Inferior parietal cortex (tissue), 1 donor: ENCODE measurements around the gene TMPRSS13.
"Not testable (repeated sequence)": the region's sequence is repeated elsewhere in the genome, so short reads cannot be mapped to it uniquely, and the experiment has no call there.

Experiments used
- DNase-seq: peaks from one replicate; pipeline ENCODE4 v3.0.0-alpha.2; 2016; ENCODE audit errors: extremely low spot score

TMPRSS13 gene

GRCh38 chr11:117872975-117873827 lies 56.0 kb downstream of the TMPRSS13 start:
- no peak for DNase-seq

- DNase-seq, result no peak
These were observed 56.7 kb downstream of the TMPRSS13 start for GRCh38 chr11:117872420-117872961.

GRCh38 chr11:117871784-117872183 lies 57.4 kb downstream of the TMPRSS13 start:
- no peak for DNase-seq

- no peak for DNase-seq
These were observed 58.0 kb downstream of the TMPRSS13 start for GRCh38 chr11:117871160-117871559.

- DNase-seq, result no peak
These were observed 58.9 kb downstream of the TMPRSS13 start for GRCh38 chr11:117870103-117870952.

- no peak for DNase-seq
These were observed 59.6 kb downstream of the TMPRSS13 start for GRCh38 chr11:117869604-117870003.

GRCh38 chr11:117868815-117869561 lies 60.2 kb downstream of the TMPRSS13 start:
- no peak for DNase-seq

GRCh38 chr11:117868088-117868487 lies 61.1 kb downstream of the TMPRSS13 start:
- DNase-seq, result no peak

GRCh38 chr11:117866526-117866925 lies 62.7 kb downstream of the TMPRSS13 start:
- DNase-seq, result no peak

- DNase-seq, result not testable (repeated sequence)
These were observed 63.7 kb downstream of the TMPRSS13 start for GRCh38 chr11:117865546-117865945.

- DNase-seq, result no peak
These were observed 65.8 kb downstream of the TMPRSS13 start for GRCh38 chr11:117863383-117863782.

- no peak for DNase-seq
These were observed 66.4 kb downstream of the TMPRSS13 start for GRCh38 chr11:117862753-117863152.

GRCh38 chr11:117862019-117862725 lies 67.0 kb downstream of the TMPRSS13 start:
- no peak for DNase-seq

GRCh38 chr11:117861151-117862018 lies 67.8 kb downstream of the TMPRSS13 start:
- DNase-seq, result no peak

GRCh38 chr11:117860139-117860538 lies 69.1 kb downstream of the TMPRSS13 start:
- no peak for DNase-seq

GRCh38 chr11:117859488-117860112 lies 69.6 kb downstream of the TMPRSS13 start:
- no peak for DNase-seq

GRCh38 chr11:117859061-117859460 lies 70.1 kb downstream of the TMPRSS13 start:
- no peak for DNase-seq

GRCh38 chr11:117857734-117858414 lies 71.3 kb downstream of the TMPRSS13 start:
- no peak for DNase-seq
